H1 (cell line): ENCODE results near the gene DEK. TPM values are rescaled to one million over a fixed set of nuclear protein-coding genes. Genes with fewer than 3 reads are reported as not detected.

Experiments used
- CTCF ChIA-PET: fragments of 300-600 bp; sonication (Branson Sonifier 250); formaldehyde crosslinking; loops from one replicate; lab custom pipeline; 2021; ENCODE audit not compliant: partially characterized antibody; lab: Charles Lee
- POLR2A ChIA-PET: fragments of 300-600 bp; sonication (Branson Sonifier 250); formaldehyde crosslinking; loops from one replicate; lab custom pipeline; 2021; ENCODE audit warnings: inconsistent platforms; ENCODE audit not compliant: partially characterized antibody; lab: Charles Lee
- DNase-seq, 2 experiments: peaks; one replicate each; pipeline versions ENCODE4 v3.0.0 to v3.0.0-alpha.2; 2010 to 2022; ENCODE audit warnings: low spot score in 2 of 2, low read depth in 1 of 2, mixed read lengths in 1 of 2
- FAIRE-seq: peaks from 2 replicates; lab custom pipeline; 2011; peaks lifted over from hg19 to GRCh38; lab: Jason Lieb, UNC
- H2AFZ ChIP-seq: 2 replicates; pipeline ENCODE4 v1.8.1; 2012; ENCODE audit warnings: low read length, inconsistent platforms
- H2AK5ac ChIP-seq: 2 replicates; pipeline ENCODE4 v1.6.1; 2013; ENCODE audit warnings: low read depth, low read length
- H2BK120ac ChIP-seq: replicated peaks from 2 replicates; pipeline ENCODE3; 2013; ENCODE audit warnings: low read depth, low read length, inconsistent platforms
- H2BK12ac ChIP-seq: 2 replicates; pipeline ENCODE4 v1.6.1; 2013; ENCODE audit warnings: low read depth, low read length
- H2BK15ac ChIP-seq: 2 replicates; pipeline ENCODE4 v1.6.1; 2013; ENCODE audit warnings: low read length
- H2BK20ac ChIP-seq: 2 replicates; pipeline ENCODE4 v1.6.1; 2013; ENCODE audit warnings: low read length
- H2BK5ac ChIP-seq: 2 replicates; pipeline ENCODE4 v1.6.1; 2013; ENCODE audit warnings: low read depth, low read length
- H3K14ac ChIP-seq: 2 replicates; pipeline ENCODE4 v1.6.1; 2013; ENCODE audit warnings: inconsistent platforms; ENCODE audit not compliant: insufficient read length
- H3K18ac ChIP-seq: 2 replicates; pipeline ENCODE4 v1.6.1; 2013; ENCODE audit warnings: low read length; ENCODE audit errors: extremely low read depth
- H3K23ac ChIP-seq: 2 replicates; pipeline ENCODE4 v1.6.1; 2013; ENCODE audit warnings: inconsistent platforms; ENCODE audit not compliant: insufficient read length
- H3K23me2 ChIP-seq: 2 replicates; pipeline ENCODE4 v1.6.1; 2013; ENCODE audit warnings: low read depth, low read length
- H3K27ac ChIP-seq: 2 replicates; pipeline ENCODE4 v1.6.1; 2011; ENCODE audit warnings: low read depth, low read length, inconsistent platforms
- H3K27me3 ChIP-seq, 4 experiments: replicated peaks in 1 of 4; 1 replicate in 1 of 4; 2 replicates in 3 of 4; pipeline versions ENCODE4 v1.6.1 to v1.8.1; 2011 to 2013; ENCODE audit warnings: low read length in 3 of 4, mild to moderate bottlenecking in 3 of 4, inconsistent platforms in 2 of 4, mixed read lengths in 2 of 4, moderate library complexity in 1 of 4; ENCODE audit not compliant: control insufficient read depth in 3 of 4, insufficient read depth in 3 of 4; ENCODE audit errors: extremely low read depth in 1 of 4
- H3K36me3 ChIP-seq, 4 experiments: 2 replicates each; pipeline versions ENCODE4 v1.6.1 to v1.8.1; 2011 to 2013; ENCODE audit warnings: mild to moderate bottlenecking in 4 of 4, low read length in 3 of 4, moderate library complexity in 2 of 4, control low read depth in 1 of 4, inconsistent platforms in 1 of 4; ENCODE audit not compliant: insufficient read depth in 4 of 4, control insufficient read depth in 2 of 4
- H3K4ac ChIP-seq: replicated peaks from 2 replicates; pipeline ENCODE3; 2013; ENCODE audit warnings: low read length, low read depth, mixed read lengths, inconsistent platforms; ENCODE audit not compliant: insufficient read length
- H3K4me1 ChIP-seq, 4 experiments: replicated peaks in 1 of 4; 1 replicate in 1 of 4; 2 replicates in 3 of 4; pipeline versions ENCODE4 v1.6.1 to v1.8.1; 2011 to 2013; ENCODE audit warnings: low read length in 3 of 4, inconsistent platforms in 2 of 4, mixed read lengths in 1 of 4; ENCODE audit not compliant: insufficient read depth in 4 of 4, control insufficient read depth in 3 of 4
- H3K4me2 ChIP-seq, 2 experiments: 2 replicates each; pipeline versions ENCODE4 v1.6.1 to v1.8.1; 2011 to 2013; ENCODE audit warnings: low read depth in 2 of 2, low read length in 2 of 2, control low read depth in 1 of 2, inconsistent platforms in 1 of 2, mild to moderate bottlenecking in 1 of 2; ENCODE audit not compliant: insufficient read depth in 1 of 2
- H3K4me3 ChIP-seq, 4 experiments: fragments of 200-600, 300-600 bp in 1 of 4; sonication (generic), shearing (Covaris generic), sonication (Bioruptor Twin) in 1 of 4; 2 replicates each; pipeline versions ENCODE4 v1.5.1 to v1.8.1; 2011 to 2016; ENCODE audit warnings: low read length in 4 of 4, low read depth in 3 of 4, control low read depth in 2 of 4, inconsistent platforms in 2 of 4, mild to moderate bottlenecking in 2 of 4, mixed read lengths in 1 of 4, moderate library complexity in 1 of 4; ENCODE audit not compliant: insufficient read depth in 2 of 4; ENCODE audit errors: extremely low read depth in 1 of 4
- H3K56ac ChIP-seq: replicated peaks from 2 replicates; pipeline ENCODE3; 2013; ENCODE audit warnings: low read depth, mild to moderate bottlenecking, mixed read lengths, low read length, inconsistent platforms; ENCODE audit not compliant: insufficient read length
- H3K79me1 ChIP-seq: 2 replicates; pipeline ENCODE4 v1.6.1; 2013; ENCODE audit warnings: low read depth, low read length, control low read depth
- H3K79me2 ChIP-seq, 2 experiments: 2 replicates each; pipeline versions ENCODE4 v1.6.1 to v1.8.1; 2012 to 2013; ENCODE audit warnings: low read length in 2 of 2, mild to moderate bottlenecking in 2 of 2, inconsistent platforms in 1 of 2; ENCODE audit not compliant: insufficient read depth in 2 of 2, control insufficient read depth in 1 of 2
- H3K9ac ChIP-seq, 4 experiments: replicated peaks in 1 of 4; 1 replicate in 1 of 4; 2 replicates in 3 of 4; pipeline versions ENCODE4 v1.6.1 to v1.8.1; 2011 to 2013; ENCODE audit warnings: low read depth in 3 of 4, low read length in 3 of 4, control low read depth in 2 of 4, mild to moderate bottlenecking in 2 of 4, moderate library complexity in 2 of 4, inconsistent platforms in 1 of 4; ENCODE audit errors: extremely low read depth in 1 of 4
- H3K9me3 ChIP-seq, 2 experiments: 2 replicates each; pipeline versions ENCODE4 v1.6.1 to v1.8.1; 2012 to 2013; ENCODE audit warnings: mild to moderate bottlenecking in 2 of 2, moderate library complexity in 2 of 2, control low read depth in 1 of 2, inconsistent platforms in 1 of 2, low read depth in 1 of 2, low read length in 1 of 2, mixed read lengths in 1 of 2; ENCODE audit not compliant: insufficient read depth in 2 of 2
- H4K20me1 ChIP-seq, 2 experiments: replicated peaks in 1 of 2; 2 replicates each; pipeline versions ENCODE3 to v1.8.1; 2011 to 2013; ENCODE audit warnings: inconsistent platforms in 2 of 2, low read length in 2 of 2, mild to moderate bottlenecking in 1 of 2; ENCODE audit not compliant: insufficient read depth in 2 of 2, control insufficient read depth in 1 of 2
- H4K5ac ChIP-seq: 2 replicates; pipeline ENCODE4 v1.6.1; 2013; ENCODE audit warnings: low read length, low read depth, mixed read lengths, inconsistent platforms; ENCODE audit not compliant: insufficient read length
- H4K8ac ChIP-seq: 2 replicates; pipeline ENCODE4 v1.8.0; 2013; ENCODE audit warnings: mild to moderate bottlenecking, moderate library complexity, low read length, inconsistent platforms; ENCODE audit not compliant: insufficient read depth; ENCODE audit errors: extremely low read depth
- H4K91ac ChIP-seq: replicated peaks from 2 replicates; pipeline ENCODE3; 2013; ENCODE audit warnings: low read length, mixed read lengths, inconsistent platforms; ENCODE audit not compliant: insufficient read length
- ASH2L ChIP-seq: fragments of 200-600, 300-600 bp; sonication (generic); IDR thresholded peaks from one replicate; pipeline ENCODE4 v1.7.1; 2017; ENCODE audit warnings: low read length
- BCL11A ChIP-seq, 2 experiments: IDR thresholded peaks; one replicate each; pipeline ENCODE4 v1.6.1; 2011; ENCODE audit warnings: low read depth in 2 of 2, low read length in 2 of 2, mild to moderate bottlenecking in 2 of 2
- CEBPB ChIP-seq: IDR thresholded peaks from 2 replicates; pipeline ENCODE4 v1.6.1; 2012; ENCODE audit warnings: low read depth, low read length
- EGR1 ChIP-seq: IDR thresholded peaks from 2 replicates; pipeline ENCODE4 v1.6.1; 2011; ENCODE audit warnings: low read depth, low read length, borderline replicate concordance
- GTF2F1 ChIP-seq: IDR thresholded peaks from 2 replicates; pipeline ENCODE4 v1.6.1; 2012; ENCODE audit warnings: low read depth, low read length, improper control_type of control experiment, borderline replicate concordance
- HDAC6 ChIP-seq: IDR thresholded peaks from one replicate; pipeline ENCODE4 v1.7.1; 2012; ENCODE audit warnings: low read depth, mild to moderate bottlenecking, inconsistent platforms, low read length, moderate library complexity
- KDM4A ChIP-seq: IDR thresholded peaks from one replicate; pipeline ENCODE4 v1.7.1; 2012; ENCODE audit warnings: low read depth, mild to moderate bottlenecking, moderate library complexity, low read length, inconsistent platforms; ENCODE audit not compliant: severe bottlenecking
- KDM5A ChIP-seq: fragments of 200-600 bp; IDR thresholded peaks from 2 replicates; pipeline ENCODE4 v1.7.1; 2012; ENCODE audit warnings: mild to moderate bottlenecking, low read length, inconsistent platforms, mixed read lengths
- RFX5 ChIP-seq: IDR thresholded peaks from 2 replicates; pipeline ENCODE4 v1.6.1; 2011; ENCODE audit warnings: low read depth, low read length, improper control_type of control experiment, borderline replicate concordance
- RXRA ChIP-seq: IDR thresholded peaks from 2 replicates; pipeline ENCODE4 v1.6.1; 2011; ENCODE audit warnings: low read depth, mild to moderate bottlenecking, low read length, moderate library complexity; ENCODE audit not compliant: insufficient read depth
- SIRT6 ChIP-seq: IDR thresholded peaks from one replicate; pipeline ENCODE4 v1.7.1; 2012; ENCODE audit warnings: low read length, inconsistent platforms
- SIX5 ChIP-seq: IDR thresholded peaks from 2 replicates; pipeline ENCODE4 v1.6.1; 2011; ENCODE audit warnings: mild to moderate bottlenecking, low read depth, low read length
- TAF7 ChIP-seq: optimal IDR thresholded peaks from 2 replicates; pipeline ENCODE3; 2011; ENCODE audit warnings: low read depth, mild to moderate bottlenecking, inconsistent platforms, low read length, moderate library complexity, borderline replicate concordance
- ZNF274 ChIP-seq: IDR thresholded peaks from 2 replicates; pipeline ENCODE4 v1.7.0; 2012; ENCODE audit warnings: low read length, borderline replicate concordance; ENCODE audit errors: extremely low read depth
- WGBS, 2 experiments: shearing (Covaris generic) in 1 of 2; methylation state at CpG; one replicate each; pipeline versions ENCODE4 v1.1.6 to v1.1.7; 2013 to 2015; ENCODE audit warnings: low lambda C conversion rate in 2 of 2, mixed read lengths in 2 of 2, inconsistent platforms in 1 of 2, low coverage in 1 of 2, missing lambda C conversion rate in 1 of 2; ENCODE audit not compliant: insufficient replicate concordance in 2 of 2, insufficient coverage in 1 of 2, insufficient read length in 1 of 2; ENCODE audit errors: extremely low coverage in 1 of 2, missing lambda C conversion rate in 1 of 2; 5-methylcytosine and 5-hydroxymethylcytosine counted together
- polyA plus RNA-seq, 7 experiments: library from polyadenylated mRNA; depleted of rRNA in 3 of 7; stranded (reverse) in 5 of 7; unstranded in 2 of 7; fragments of >200 nt in 5 of 7; fragments of 200-250 nt in 2 of 7; gene quantifications; 1 replicate in 5 of 7; 2 replicates in 1 of 7; 4 replicates in 1 of 7; pipeline versions ENCODE4 v1.2.1 to v1.2.3, GENCODE V29; 2011 to 2013; ENCODE audit warnings: missing spikeins in 2 of 7, mixed read lengths in 2 of 7
- total RNA-seq: library from RNA; stranded (reverse); fragmentation: NEBNext Ultra II Directional; extraction: Animal tissue kit (Norgen Biotek cat#: 25700); gene quantifications from 2 replicates; pipeline ENCODE4 v1.2.1, GENCODE V29; 2021

DEK gene
- total and polyA plus RNA-seq, 2 of the 8 experiments (the other 6 are each of a cell fraction or from before 2014, with no cell fraction given) = 40.0 to 228 TPM

DNA sequence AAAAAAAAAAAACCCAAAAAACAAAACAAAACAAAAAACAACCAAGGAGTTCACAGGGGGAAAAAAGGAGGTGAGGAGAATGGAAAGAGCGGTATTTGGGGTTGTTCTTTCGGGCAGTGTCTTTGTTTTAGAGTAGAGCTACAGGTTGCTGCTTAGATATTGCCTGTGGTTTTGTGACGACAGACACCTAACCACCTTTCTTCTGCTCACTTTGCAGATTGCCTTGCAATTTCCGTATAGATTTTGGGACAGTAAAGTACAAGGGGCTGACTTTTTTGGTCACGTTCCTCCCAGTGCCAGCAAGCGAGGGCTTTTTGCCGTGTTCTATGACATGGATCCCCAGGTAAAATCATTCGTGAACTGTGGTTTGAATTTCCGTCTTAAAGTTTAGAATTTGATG, 50.9 kb downstream of the DEK start:
- 89% methylated on average over 9 of the region's 9 CpGs; no CpG with 5 or more reads in 1 of the 2 experiments for WGBS, 2 experiments
- CTCF ChIA-PET = interaction anchor here (1.1 kb wide), 1 partner anchor 91 kb away, joined by 5 read pairs; no protein-coding TSS in a partner anchor

More for the DNA sequence above, 50.9 kb downstream of the DEK start:
- no peak overlapping the region for H3K4me3 ChIP-seq
- no peak overlapping the region for H3K14ac ChIP-seq
- no peak overlapping the region for H4K8ac ChIP-seq
- H3K23me2 ChIP-seq = no peaks in the 10 kb centered on the region
- no peaks in the 10 kb centered on the region; a peak in 3 of 8 replicates for H3K36me3 ChIP-seq
- no peaks in the 10 kb centered on the region for H3K9me3 ChIP-seq
- no peaks in the 10 kb centered on the region for H4K20me1 ChIP-seq
- POLR2A ChIA-PET = interaction anchor here (1.0 to 2.0 kb wide), 3 partner anchors 9 to 62 kb away, joined by 3 to 10 read pairs (median 3); no protein-coding TSS in a partner anchor
- no peak overlapping the region for H2AK5ac ChIP-seq
- no peak overlapping the region for H2AFZ ChIP-seq
- H2BK15ac ChIP-seq = no peak overlapping the region
- no peaks in the 10 kb centered on the region for H3K27me3 ChIP-seq
- no peaks in the 10 kb centered on the region for H3K79me1 ChIP-seq
- no peak overlapping the region for H2BK120ac ChIP-seq
- H3K23ac ChIP-seq = no peak overlapping the region
- no peak overlapping the region for H3K18ac ChIP-seq
- no peak overlapping the region for H2BK5ac ChIP-seq
- H3K79me2 ChIP-seq = no peaks in the 10 kb centered on the region
- H3K4ac ChIP-seq = no peak overlapping the region
- no peak overlapping the region for H3K9ac ChIP-seq
- no peaks in the 10 kb centered on the region for H3K4me1 ChIP-seq
- H2BK20ac ChIP-seq = no peak overlapping the region
- H2BK12ac ChIP-seq = no peak overlapping the region
- no peak overlapping the region for H3K27ac ChIP-seq
- no peak overlapping the region for H4K5ac ChIP-seq
- FAIRE-seq (no peak), DNase-seq (peak in 1 of 2 experiments; percentile 10)
- no peak overlapping the region for H4K91ac ChIP-seq
- no peak overlapping the region for H3K4me2 ChIP-seq
- H3K56ac ChIP-seq = no peak overlapping the region
- TF ChIP-seq CEBPB = no peak
- no peak for TF ChIP-seq BCL11A (IDR thresholded peaks at IDR 0.05; ENCODE audit: low read depth in 2 of 2, low read length in 2 of 2)
- no peak for TF ChIP-seq RXRA
- no peak for TF ChIP-seq TAF7
- TF ChIP-seq ZNF274 = no peak
- TF ChIP-seq KDM5A = no peak
- no peak for TF ChIP-seq EGR1
- TF ChIP-seq SIRT6 = no peak
- TF ChIP-seq SIX5 = no peak
- no peak for TF ChIP-seq KDM4A
- no peak for TF ChIP-seq HDAC6
- no peak for TF ChIP-seq GTF2F1
- no peak for TF ChIP-seq RFX5
- no peak for TF ChIP-seq ASH2L
